PFSK-1 (cell line): Measurements from ENCODE around the gene MPPED1.

Source experiments
- FOXP2 ChIP-seq: optimal IDR thresholded peaks from 2 replicates; pipeline ENCODE3; 2011; ENCODE audit warnings: borderline replicate concordance, control low read depth, inconsistent platforms; ENCODE audit not compliant: insufficient read depth; ENCODE audit errors: extremely low read length, extremely low read depth
- POLR2AphosphoS5 ChIP-seq: IDR thresholded peaks from 2 replicates; pipeline ENCODE4 v1.6.1; 2012; ENCODE audit warnings: low read depth, mild to moderate bottlenecking, control low read depth, low read length, moderate library complexity
- REST ChIP-seq, 2 experiments: IDR thresholded peaks; 2 replicates each; pipeline versions ENCODE4 v1.6.1 to v1.8.0; 2011 to 2012; ENCODE audit warnings: low read depth in 2 of 2, low read length in 2 of 2, control low read depth in 1 of 2, inconsistent platforms in 1 of 2, mild to moderate bottlenecking in 1 of 2, moderate library complexity in 1 of 2; ENCODE audit not compliant: insufficient read depth in 1 of 2
- SIN3A ChIP-seq: IDR thresholded peaks from 2 replicates; pipeline ENCODE4 v1.6.1; 2012; ENCODE audit warnings: mild to moderate bottlenecking, low read length, moderate library complexity, borderline replicate concordance; ENCODE audit not compliant: insufficient read depth
- TAF1 ChIP-seq: IDR thresholded peaks from 2 replicates; pipeline ENCODE4 v1.6.1; 2012; ENCODE audit warnings: low read length, control low read depth, borderline replicate concordance; ENCODE audit not compliant: insufficient read depth

Gene MPPED1

GRCh38 chr22:43448048-43448447 lies 36.2 kb downstream of the MPPED1 start:
- TF ChIP-seq FOXP2: no peak
- TF ChIP-seq POLR2AphosphoS5: no peak
- no peak for TF ChIP-seq REST (IDR thresholded peaks at IDR 0.05; ENCODE audit: insufficient read depth in 1 of 2, low read depth in 2 of 2, low read length in 2 of 2)
- no peak for TF ChIP-seq TAF1
- no peak for TF ChIP-seq SIN3A

DNA sequence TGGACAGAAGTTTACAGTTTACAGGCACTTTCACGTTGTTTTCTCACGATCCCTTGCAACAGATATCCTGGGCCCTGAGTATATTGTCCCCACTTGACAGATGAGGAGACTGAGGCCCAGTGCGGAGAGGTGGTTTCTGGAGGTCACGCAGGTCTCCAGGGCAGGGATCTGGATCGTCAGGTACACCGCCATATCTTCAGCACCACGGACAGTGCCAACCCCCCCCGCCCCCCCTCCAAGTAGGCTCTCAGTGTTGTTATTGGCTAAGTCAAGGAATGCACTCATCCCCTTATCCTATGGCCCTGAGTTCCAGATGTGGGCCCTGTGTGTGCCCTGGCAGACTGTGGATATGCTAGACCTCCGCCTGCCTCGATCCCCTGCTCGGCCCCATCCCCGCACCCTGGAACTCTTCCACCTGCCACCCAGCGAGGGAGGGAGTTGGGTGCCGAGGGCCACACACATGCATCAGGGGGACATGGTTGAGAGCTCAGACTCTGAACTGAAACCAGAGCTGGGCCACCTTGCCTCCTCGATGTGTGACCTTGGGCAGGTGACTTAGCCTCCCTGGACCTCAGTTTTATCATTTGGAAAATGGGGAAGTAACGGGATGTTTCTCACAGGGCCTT lies 37.5 kb downstream of the MPPED1 start:
- peak; percentile 71 to 88; a peak in 3 of 4 replicates for TF ChIP-seq REST (IDR thresholded peaks at IDR 0.05; ENCODE audit: insufficient read depth in 1 of 2, low read depth in 2 of 2, low read length in 2 of 2)
- TF ChIP-seq SIN3A: no peak
- no peak for TF ChIP-seq TAF1
- TF ChIP-seq POLR2AphosphoS5: no peak
- TF ChIP-seq FOXP2: no peak

GRCh38 chr22:43449831-43450225 lies 38.0 kb downstream of the MPPED1 start:
- TF ChIP-seq TAF1 (no peak), POLR2AphosphoS5 (no peak), SIN3A (no peak), REST (IDR thresholded peaks at IDR 0.05; ENCODE audit: insufficient read depth in 1 of 2, low read depth in 2 of 2, low read length in 2 of 2) (no peak), FOXP2 (no peak)

GRCh38 chr22:43451371-43452050 lies 39.7 kb downstream of the MPPED1 start:
- no peak for TF ChIP-seq FOXP2
- TF ChIP-seq REST (IDR thresholded peaks at IDR 0.05; ENCODE audit: insufficient read depth in 1 of 2, low read depth in 2 of 2, low read length in 2 of 2): no peak
- TF ChIP-seq TAF1: no peak

GRCh38 chr22:43455846-43456245 lies 44.0 kb downstream of the MPPED1 start:
- no peak for TF ChIP-seq FOXP2
- no peak for TF ChIP-seq TAF1
- no peak for TF ChIP-seq SIN3A
- no peak for TF ChIP-seq POLR2AphosphoS5
- no peak for TF ChIP-seq REST (IDR thresholded peaks at IDR 0.05; ENCODE audit: insufficient read depth in 1 of 2, low read depth in 2 of 2, low read length in 2 of 2)
